MG63 (cell line): ENCODE measurements around the gene ODAD4. TPM values are rescaled to one million over a fixed set of nuclear protein-coding genes. Genes with fewer than 3 reads are reported as not detected.
"Not testable (repeated sequence)": the region's sequence is repeated elsewhere in the genome, so short reads cannot be mapped to it uniquely, and the experiment has no call there.

Experiments
- DNase-seq: peaks from one replicate; pipeline ENCODE4 v3.0.0-alpha.2; 2020
- H3K27me3 ChIP-seq: fragments of 250-450 bp; sonication (Bioruptor Pico); 2 replicates; pipeline ENCODE4 v1.5.1; 2020; ENCODE audit warnings: mild to moderate bottlenecking, moderate library complexity
- H3K36me3 ChIP-seq: fragments of 250-450 bp; sonication (Bioruptor Pico); 2 replicates; pipeline ENCODE4 v1.5.1; 2020; ENCODE audit warnings: mild to moderate bottlenecking, moderate library complexity
- H3K4me3 ChIP-seq: fragments of 250-450 bp; sonication (Bioruptor Pico); 2 replicates; pipeline ENCODE4 v1.5.1; 2020; ENCODE audit warnings: mild to moderate bottlenecking, moderate library complexity
- H3K9me3 ChIP-seq: fragments of 250-450 bp; sonication (Bioruptor Pico); 2 replicates; pipeline ENCODE4 v1.5.1; 2020; ENCODE audit warnings: mild to moderate bottlenecking, moderate library complexity
- total RNA-seq: library from RNA; depleted of rRNA; stranded (reverse); fragments of >200 nt; shearing (Covaris generic); gene quantifications from 2 replicates; pipeline ENCODE4 v1.2.3, GENCODE V29; 2014; ENCODE audit warnings: low replicate concordance

Gene ODAD4
- total RNA-seq, 1 experiment from 2014 or later, result not detected

DNA sequence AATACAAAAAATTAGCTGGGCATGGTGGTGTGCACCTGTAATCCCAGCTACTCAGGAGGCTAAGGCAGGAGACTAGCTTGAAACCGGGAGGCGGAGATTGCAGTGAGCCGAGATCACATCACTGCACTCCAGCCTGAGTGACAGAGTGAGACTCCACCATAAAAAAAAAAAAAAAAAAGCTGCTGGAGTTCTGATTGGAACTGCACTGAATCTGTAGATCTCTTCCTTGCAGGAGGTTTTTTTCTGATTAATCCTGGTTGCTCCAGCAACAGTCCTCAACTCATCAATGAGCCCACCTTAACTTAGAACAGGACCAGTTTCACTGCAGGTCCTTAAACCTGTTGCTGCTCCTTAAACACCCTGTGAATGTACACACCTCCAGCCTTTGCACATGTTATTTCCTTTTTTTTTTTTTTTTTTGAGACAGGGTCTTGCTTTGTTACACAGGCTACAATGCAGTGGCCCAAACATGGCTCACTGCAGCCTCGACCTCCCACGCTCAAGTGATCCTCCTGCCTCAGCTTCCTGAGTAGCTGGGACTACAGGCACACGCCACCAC lies 1.6 kb upstream of the ODAD4 start:
- Histone ChIP-seq H3K4me3 (no peak overlapping the region), H3K36me3 (no peaks in the 10 kb centered on the region), H3K9me3 (no peaks in the 10 kb centered on the region), H3K27me3 (no peaks in the 10 kb centered on the region)
- no peak for DNase-seq

DNA sequence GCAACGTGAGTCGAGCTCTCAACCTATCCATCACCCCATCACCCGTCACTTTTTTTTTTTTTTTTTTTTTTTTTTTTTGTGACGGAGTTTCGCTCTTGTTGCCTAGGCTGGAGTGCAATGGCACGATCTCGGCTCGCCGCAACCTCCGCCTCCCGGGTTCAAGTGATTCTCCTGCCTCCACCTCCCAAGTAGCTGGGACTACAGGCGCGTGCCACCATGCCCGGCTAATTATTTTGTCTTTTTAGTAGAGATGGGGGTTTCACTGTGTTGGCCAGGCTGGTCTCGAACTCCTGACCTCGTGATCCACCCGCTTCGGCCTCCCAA lies 378 bp downstream of the ODAD4 start:
- H3K4me3 ChIP-seq, result peak overlapping the region; percentile 47
- not testable (repeated sequence) for H3K36me3 ChIP-seq, H3K9me3 ChIP-seq, DNase-seq, H3K27me3 ChIP-seq

DNA sequence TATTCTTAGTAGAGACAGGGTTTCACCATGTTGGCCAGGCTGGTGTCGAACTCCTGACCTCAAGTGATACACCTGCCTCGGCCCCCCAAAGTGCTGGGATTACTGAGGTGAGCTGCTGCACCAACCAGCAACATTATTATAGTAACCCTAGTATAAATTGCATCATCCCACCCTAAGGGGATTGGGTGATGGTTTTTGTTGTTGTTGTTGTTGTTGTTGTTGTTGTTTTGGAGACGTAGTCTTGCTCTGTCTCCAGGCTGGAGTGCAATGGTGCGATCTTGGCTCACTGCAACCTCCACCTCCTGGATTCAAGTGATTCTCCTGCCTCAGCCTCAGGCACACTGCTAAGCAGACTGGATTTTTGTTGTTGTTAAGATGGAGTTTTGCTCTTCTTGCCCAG lies 1.3 kb downstream of the ODAD4 start:
- not testable (repeated sequence) for H3K27me3 ChIP-seq, H3K36me3 ChIP-seq, DNase-seq, H3K9me3 ChIP-seq, H3K4me3 ChIP-seq

DNA sequence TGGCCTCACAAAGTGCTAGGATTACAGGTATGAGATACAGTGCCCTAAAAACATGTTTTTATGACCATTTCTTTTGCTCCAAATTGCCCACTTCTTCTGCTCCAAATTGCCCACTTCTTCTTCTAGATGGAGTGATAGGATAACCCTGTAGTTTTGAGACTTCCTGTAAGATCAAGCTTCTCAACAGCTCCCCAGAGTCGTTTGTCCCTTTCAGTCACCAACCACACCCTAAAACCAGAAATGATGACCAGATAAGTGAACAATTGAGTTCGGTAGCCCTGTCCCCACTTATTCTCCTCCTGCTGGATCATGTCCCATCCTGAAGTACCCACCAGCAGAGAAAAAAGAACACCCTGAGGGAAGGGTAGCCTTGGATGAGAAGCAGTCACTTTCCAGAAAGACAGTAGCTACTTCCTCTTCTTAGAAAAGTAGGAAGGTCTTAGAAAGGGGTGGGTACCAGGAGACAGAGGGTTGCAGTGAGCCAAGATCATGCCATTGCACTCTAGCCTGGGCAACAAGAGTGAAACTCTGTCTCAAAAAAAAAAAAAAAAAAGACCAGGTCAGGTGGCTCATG lies 2.5 kb downstream of the ODAD4 start:
- H3K4me3 ChIP-seq, result no peak overlapping the region
- no peak for DNase-seq
- H3K27me3 ChIP-seq, result no peaks in the 10 kb centered on the region
- no peaks in the 10 kb centered on the region for H3K9me3 ChIP-seq
- H3K36me3 ChIP-seq, result no peaks in the 10 kb centered on the region

DNA sequence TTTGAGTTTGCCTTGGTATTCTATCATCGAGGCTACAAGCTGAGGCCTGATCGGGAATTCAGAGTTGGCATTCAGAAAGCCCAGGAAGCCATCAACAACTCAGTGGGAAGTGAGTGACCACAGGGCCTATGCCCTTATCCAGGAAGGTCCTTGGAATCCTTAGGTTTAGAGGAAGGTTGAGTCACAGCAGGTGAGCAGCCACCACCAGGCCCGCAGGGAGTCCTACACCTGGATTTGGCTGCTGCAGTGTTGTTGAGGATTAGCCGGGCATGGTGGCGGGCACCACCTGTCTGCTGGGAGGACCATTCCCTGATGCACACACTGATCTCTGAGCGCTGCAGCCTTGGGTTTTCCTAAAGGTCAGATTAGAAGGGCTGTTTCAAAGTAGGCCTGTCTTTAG lies 5.2 kb downstream of the ODAD4 start:
- Histone ChIP-seq H3K9me3 (no peaks in the 10 kb centered on the region), H3K27me3 (no peaks in the 10 kb centered on the region), H3K4me3 (no peak overlapping the region), H3K36me3 (no peaks in the 10 kb centered on the region)
- DNase-seq, result no peak

DNA sequence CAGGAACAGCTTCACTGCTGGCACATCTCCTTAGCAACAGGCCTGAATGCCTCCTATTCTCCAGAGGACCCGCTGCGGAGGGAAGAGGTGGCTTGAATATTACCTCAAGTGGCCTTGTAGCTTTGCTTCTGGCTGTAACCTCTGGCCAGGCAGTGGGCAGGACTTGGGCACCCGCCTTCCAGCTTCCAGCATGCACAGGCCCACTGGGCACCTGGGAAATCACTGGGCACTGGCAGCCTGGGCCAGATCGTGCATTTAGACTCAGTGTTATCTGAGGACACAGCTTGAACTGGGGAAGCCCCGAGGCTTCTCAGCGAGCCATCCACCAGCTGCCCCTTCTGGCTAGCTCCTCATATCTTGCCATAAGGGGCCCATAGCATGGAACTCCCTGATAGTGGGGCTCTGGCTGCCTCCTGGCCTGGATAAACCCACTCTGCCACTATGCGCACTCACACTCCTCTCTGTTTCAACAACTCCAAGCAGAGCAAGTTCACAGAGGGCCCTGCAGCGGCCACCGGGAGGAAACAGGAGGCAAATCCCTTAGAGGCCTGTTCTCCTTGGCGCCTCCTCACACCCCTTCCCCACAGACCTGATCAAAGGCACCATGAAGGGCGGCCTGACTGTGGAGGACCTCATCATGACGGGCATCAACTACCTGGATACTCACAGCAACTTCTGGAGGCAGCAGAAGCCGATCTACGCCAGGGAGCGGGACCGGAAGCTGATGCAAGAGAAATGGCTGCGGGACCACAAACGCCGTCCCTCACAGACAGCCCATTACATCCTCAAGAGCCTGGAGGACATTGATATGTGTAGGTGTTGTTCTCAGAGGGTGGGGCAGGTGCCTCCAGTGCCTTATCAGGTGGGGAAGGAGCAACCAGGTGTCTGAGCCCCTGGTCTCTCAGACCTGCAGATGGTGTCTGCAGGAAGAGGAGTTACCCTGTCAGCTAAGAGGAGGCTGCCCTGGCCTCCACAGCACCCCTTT lies 7.8 kb downstream of the ODAD4 start:
- Histone ChIP-seq H3K27me3 (no peaks in the 10 kb centered on the region), H3K9me3 (no peaks in the 10 kb centered on the region), H3K36me3 (no peaks in the 10 kb centered on the region), H3K4me3 (no peak overlapping the region)
- DNase-seq, result no peak

DNA sequence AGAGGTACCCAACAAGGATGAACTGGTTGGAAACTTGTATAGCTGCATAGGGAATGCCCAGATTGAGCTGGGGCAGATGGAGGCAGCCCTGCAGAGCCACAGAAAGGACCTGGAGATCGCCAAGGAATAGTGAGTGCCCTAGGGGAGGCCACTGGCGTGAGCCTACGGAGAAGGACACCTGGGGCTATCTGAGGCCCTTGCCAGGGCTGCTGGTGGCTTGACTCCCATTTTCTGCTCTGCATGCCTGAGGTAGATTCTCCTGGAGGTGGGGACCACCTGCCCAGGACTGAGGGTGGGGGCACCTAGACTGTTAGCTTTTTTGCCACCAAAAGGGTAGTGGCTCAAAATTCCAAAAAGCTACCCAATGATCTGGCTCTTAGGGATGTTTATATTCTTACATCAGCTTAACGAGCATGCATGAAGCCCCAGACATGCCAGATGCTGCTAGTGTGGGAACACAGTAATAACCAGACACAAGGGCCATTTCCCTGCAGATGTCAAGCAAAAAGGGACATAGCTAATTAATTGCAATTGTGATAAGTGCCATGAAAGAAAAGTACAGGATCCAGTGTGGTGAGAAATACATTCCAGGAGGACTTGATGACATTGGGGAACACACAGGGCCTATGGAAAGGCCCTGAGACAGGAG lies 8.8 kb downstream of the ODAD4 start:
- no peaks in the 10 kb centered on the region for H3K36me3 ChIP-seq
- no peaks in the 10 kb centered on the region for H3K9me3 ChIP-seq
- no peaks in the 10 kb centered on the region for H3K27me3 ChIP-seq
- no peak overlapping the region for H3K4me3 ChIP-seq
- DNase-seq, result no peak

DNA sequence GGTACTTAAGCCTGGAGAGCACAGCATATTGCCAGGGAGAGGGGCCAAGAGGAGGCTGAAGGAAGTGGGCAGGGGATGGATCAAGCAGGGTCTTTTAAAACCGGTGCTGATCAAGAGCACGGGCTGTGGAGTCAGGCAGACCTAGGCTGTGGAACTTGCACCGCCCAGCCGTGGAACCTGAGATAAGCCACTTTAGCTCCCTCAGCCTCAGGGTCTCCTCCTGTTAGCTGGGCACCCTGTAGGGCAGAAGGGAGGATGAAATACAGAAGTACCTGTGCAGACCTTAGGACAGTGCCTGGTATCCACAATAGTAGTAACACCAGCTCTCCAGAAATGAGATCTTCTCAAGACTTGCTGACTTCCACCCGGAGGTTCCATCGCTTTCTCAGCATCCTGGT lies 9.3 kb downstream of the ODAD4 start:
- Histone ChIP-seq H3K27me3 (no peaks in the 10 kb centered on the region), H3K36me3 (no peaks in the 10 kb centered on the region), H3K9me3 (no peaks in the 10 kb centered on the region), H3K4me3 (no peak overlapping the region)
- no peak for DNase-seq

DNA sequence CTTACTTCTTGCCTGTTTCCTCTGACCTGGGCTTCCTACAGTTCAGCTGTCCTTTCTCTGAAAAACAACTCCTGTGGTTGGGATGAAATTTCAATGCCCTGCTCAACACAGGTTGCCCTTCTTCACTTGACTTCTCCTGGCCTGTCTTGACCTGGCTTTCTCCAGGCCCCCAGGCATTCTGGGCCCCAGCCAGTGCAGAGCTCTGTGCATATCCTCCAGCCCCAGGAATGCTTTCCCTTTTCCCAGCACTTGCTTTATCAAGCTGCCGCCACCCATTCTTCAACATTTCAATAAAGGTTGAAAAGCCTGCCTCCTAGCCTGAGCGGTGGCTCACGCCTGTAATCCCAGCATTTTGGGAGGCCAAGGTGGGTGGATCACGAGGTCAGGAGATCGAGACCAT lies 10.8 kb downstream of the ODAD4 start:
- H3K36me3 ChIP-seq, result no peaks in the 10 kb centered on the region
- no peak for DNase-seq
- H3K27me3 ChIP-seq, result no peaks in the 10 kb centered on the region
- no peaks in the 10 kb centered on the region for H3K9me3 ChIP-seq
- no peak overlapping the region for H3K4me3 ChIP-seq

DNA sequence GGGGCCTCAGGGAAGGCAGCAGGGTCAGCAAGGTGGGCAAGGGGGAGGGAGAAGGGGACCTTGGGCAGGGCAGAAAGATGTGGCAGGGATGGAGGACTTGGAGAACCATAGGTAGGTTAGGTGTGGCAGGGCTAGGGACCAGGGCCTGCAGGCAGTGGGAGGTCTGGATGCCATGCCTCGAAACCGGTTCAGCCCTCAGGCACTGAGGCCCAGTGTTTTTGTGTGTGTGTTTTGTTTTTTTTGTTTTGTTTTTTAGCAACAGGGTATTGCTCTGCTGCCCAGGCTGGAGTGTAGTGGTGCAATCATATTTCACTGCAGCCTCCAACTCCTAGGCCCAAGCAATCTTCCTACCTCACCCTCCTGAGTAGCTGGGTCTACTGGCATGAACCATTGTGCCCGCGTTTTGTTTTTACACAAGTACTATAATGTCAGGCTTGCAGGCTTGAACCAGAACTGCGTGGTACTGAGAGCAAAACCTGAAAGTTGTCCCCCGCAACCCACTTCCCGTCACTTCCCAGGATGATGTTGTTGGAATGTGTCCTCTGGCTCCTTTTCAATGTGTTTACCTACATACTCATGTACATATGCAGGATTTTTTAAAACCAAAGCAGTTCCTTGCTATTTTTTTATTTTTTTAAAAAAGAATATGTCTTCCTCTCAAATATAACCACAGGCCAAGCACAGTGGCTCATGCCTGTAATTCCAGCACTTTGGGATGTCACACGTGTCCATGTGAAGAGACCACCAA lies 12.4 kb downstream of the ODAD4 start:
- no peak for DNase-seq
- Histone ChIP-seq H3K9me3 (no peaks in the 10 kb centered on the region), H3K36me3 (no peaks in the 10 kb centered on the region), H3K27me3 (no peaks in the 10 kb centered on the region), H3K4me3 (no peak overlapping the region)

DNA sequence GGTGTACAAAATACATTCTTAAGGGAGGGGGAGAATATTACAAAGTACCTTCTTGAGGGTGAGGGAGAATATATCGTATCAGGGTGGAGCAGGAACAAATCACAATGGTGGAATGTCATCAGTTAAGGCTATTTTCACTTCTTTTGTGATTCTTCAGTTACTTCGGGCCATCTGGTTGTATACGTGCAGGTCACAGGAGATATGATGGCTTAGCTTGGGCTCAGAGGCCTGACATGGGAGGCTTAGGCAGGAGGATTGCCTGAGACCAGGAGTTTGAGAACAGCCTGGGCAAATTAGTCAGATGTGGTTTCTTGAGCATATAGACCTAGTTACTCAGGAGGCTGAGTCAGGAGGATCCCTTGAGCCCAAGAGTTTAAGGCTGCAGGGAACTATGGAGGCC lies 13.1 kb downstream of the ODAD4 start:
- H3K36me3 ChIP-seq, result no peaks in the 10 kb centered on the region
- H3K4me3 ChIP-seq, result no peak overlapping the region
- DNase-seq, result no peak
- no peaks in the 10 kb centered on the region for H3K9me3 ChIP-seq
- no peaks in the 10 kb centered on the region for H3K27me3 ChIP-seq

DNA sequence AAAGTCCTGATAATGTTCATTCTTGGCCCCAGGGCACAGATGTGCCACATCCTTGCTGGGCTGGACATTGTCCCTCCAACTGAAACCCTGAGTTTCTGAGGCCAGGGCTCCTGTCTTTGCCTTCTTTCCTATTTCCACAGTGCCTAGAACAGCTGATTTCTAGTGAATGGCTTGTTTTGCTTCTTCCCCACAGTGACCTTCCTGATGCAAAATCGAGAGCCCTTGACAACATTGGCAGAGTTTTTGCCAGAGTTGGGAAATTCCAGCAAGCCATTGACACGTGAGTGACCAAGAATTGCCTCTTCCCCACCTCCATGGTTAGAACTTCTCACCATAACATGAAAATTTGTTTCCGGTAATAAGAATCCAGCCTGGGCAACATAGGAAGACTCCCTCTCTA lies 14.5 kb downstream of the ODAD4 start:
- no peak for DNase-seq
- Histone ChIP-seq H3K27me3 (no peaks in the 10 kb centered on the region), H3K9me3 (no peaks in the 10 kb centered on the region), H3K36me3 (no peaks in the 10 kb centered on the region), H3K4me3 (no peak overlapping the region)

DNA sequence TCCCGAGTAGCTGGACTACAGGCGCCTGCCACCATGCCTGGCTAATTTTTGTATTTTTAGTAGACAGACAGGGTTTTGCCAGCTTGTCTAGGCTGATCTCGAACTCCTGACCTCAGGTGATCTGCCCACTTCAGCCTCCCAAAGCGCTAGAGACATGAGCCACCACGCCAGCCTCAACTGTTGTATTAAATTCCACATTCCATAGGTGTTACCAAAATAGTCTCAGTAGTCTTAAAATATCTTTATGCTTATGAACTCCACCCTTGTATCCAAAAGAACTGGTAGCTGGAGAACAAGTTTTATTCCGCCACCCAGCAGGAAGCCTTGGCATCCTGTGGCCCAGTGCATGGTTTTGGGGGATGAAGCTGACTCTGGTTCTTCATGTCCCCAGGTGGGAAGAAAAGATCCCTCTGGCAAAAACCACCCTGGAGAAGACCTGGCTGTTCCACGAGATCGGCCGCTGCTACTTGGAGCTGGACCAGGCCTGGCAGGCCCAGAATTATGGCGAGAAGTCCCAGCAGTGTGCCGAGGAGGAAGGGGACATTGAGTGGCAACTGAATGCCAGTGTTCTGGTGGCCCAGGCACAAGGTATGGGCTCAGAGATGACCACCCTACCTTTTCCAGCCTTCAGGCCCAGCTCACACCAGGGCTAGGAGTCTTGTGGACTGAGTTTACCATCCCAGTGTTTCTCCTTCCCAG lies 18.5 kb downstream of the ODAD4 start:
- Histone ChIP-seq H3K36me3 (no peaks in the 10 kb centered on the region), H3K4me3 (no peak overlapping the region), H3K9me3 (no peaks in the 10 kb centered on the region), H3K27me3 (no peaks in the 10 kb centered on the region)
- DNase-seq, result no peak

DNA sequence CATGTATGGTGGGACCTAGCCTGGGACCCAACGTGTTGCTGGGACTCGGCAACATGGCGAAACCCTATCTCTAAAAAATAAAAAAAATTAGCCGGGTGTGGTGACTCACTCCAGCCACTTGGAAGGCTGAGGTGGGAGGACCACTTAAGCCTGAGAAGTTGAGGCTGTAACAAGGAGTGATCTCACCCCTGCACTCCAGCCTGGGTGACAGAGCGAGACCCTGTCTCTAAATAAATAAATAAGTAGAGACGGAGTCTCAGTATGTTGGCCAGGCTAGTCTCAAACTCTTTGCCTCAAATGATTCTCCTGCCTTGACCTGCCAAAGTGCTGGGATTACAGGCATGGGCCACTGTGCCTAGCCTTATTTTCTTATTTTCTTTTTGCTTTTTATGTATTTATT lies 26.1 kb downstream of the ODAD4 start:
- DNase-seq, result peak; percentile 22
- no peak overlapping the region for H3K4me3 ChIP-seq
- no peaks in the 10 kb centered on the region for H3K9me3 ChIP-seq
- no peaks in the 10 kb centered on the region for H3K36me3 ChIP-seq
- H3K27me3 ChIP-seq, result no peaks in the 10 kb centered on the region

DNA sequence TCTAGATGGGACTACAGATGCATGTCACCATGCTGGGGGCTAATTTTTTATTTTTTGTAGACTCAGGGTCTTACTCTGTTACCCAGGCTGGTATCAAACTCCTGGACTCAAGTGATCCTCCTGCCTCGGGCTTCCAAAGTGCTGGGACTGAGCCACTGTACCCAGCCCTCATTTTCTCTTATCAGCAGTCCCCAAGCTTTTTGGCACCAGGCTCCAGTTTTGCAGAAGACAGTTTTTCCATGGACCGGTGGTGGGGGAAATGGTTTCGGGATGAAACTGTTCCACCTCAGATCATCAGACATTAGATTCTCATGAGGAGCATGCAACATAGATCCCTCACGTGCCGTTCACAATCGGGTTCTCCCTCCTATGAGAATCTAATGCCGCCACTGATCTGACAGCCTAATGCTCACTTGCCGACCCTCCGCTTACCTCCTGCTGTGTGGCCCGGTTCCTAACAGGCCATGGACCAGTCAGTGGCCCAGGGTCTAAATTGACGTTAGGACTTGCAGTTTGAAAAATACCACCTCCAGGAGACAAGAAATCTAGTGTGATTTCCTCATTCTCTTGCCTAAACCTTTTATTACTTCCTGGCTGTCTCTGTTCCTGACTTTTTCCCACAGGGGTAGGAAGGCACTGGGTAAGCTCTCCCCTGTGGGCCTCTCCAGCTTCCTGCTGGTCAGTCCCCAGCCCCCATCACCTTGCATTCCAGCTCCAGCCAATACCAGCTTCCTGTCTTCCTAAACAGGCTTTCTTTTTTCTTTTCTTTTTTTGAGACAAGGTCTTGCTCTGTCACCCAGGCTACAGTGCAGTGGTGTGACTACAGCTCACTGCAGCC lies 26.8 kb downstream of the ODAD4 start:
- Histone ChIP-seq H3K4me3 (no peak overlapping the region), H3K27me3 (no peaks in the 10 kb centered on the region), H3K9me3 (no peaks in the 10 kb centered on the region), H3K36me3 (no peaks in the 10 kb centered on the region)
- DNase-seq, result no peak
